ENCODE measurements around the gene GALNT13.
"Not testable (repeated sequence)": the region's sequence is repeated elsewhere in the genome, so short reads cannot be mapped to it uniquely, and the experiment has no call there.

Gene GALNT13

DNA sequence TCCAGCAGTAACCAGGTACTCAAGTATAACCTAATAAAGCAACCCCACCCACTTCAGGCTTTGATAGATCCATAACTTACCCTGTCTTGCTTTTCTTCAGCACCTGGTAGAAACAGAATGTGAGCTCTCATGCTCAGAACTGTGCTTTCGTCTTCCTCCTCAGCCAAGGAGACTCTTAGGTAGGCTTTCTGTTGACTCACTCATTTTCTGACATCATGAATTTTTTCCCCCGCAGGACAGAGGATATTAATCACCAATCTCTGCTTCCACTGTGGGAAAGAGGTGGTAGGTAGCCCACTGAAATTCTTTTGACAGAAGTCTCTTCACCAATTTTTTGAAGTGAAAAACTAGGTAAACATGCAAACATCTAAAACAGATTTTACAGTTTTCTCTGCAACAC, 585.6 kb downstream of the GALNT13 start:
- H3K4me3 ChIP-seq (ENCODE audit: control insufficient read depth, low read depth, low read length) = no peak overlapping the region
- DNase-seq (ENCODE audit: low read depth) = no peak
- no peak for TF ChIP-seq CTCF (IDR thresholded peaks at IDR 0.05; ENCODE audit: control insufficient read depth, insufficient read depth, low read depth, low read length, missing control alignments)

GRCh38 chr2:154459286-154459685, 587.6 kb downstream of the GALNT13 start:
- no peak for DNase-seq (ENCODE audit: low read depth)
- H3K4me3 ChIP-seq (ENCODE audit: control insufficient read depth, low read depth, low read length) = no peak overlapping the region
- no peak for TF ChIP-seq CTCF (IDR thresholded peaks at IDR 0.05; ENCODE audit: control insufficient read depth, insufficient read depth, low read depth, low read length, missing control alignments)

- no peak for TF ChIP-seq CTCF (IDR thresholded peaks at IDR 0.05; ENCODE audit: control insufficient read depth, insufficient read depth, low read depth, low read length, missing control alignments)
- no peak overlapping the region for H3K4me3 ChIP-seq (ENCODE audit: control insufficient read depth, low read depth, low read length)
- no peak for DNase-seq (ENCODE audit: low read depth)
These were observed 590.9 kb downstream of the GALNT13 start for GRCh38 chr2:154462634-154463033.

DNA sequence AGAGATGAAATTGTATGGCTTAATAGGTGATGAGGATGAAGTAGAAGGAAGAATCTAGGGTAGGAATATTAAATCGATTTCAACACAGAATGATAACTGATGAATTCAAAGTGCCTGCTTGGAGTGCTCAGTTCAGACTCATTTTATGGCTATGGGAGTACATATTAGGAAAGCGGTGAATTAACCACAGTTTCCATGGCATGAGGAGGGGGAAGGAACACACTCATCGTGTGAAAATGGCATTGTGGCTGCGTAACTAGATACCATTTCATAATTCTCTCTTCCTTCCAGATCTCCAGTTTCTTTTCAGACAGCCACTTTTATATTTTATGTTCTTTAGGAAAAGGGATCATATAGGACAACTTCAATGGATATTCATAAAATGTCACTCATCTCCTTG, 594.5 kb downstream of the GALNT13 start:
- no peak for DNase-seq (ENCODE audit: low read depth)
- H3K4me3 ChIP-seq (ENCODE audit: control insufficient read depth, low read depth, low read length) = no peak overlapping the region
- no peak for TF ChIP-seq CTCF (IDR thresholded peaks at IDR 0.05; ENCODE audit: control insufficient read depth, insufficient read depth, low read depth, low read length, missing control alignments)

DNA sequence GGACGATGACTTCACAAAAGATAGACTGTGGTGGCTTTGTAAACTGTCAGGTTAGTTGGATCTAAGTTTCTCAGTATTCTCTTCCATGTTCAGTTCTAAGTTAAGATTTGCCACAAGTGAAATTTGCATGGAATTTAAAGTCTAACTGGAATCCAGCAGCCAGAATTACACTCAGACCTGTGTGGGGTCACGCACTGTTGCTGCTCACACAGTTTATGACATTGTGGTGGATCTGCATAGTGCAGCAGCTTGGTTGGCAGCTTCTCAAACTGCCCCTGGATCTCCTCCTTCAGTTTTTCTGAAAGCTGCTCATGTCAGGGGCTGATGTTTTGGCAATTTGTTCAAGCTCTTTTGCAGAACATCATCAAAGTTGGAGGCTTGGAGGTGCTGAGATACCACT, 598.7 kb downstream of the GALNT13 start:
- no peak for DNase-seq (ENCODE audit: low read depth)
- TF ChIP-seq CTCF (IDR thresholded peaks at IDR 0.05; ENCODE audit: control insufficient read depth, insufficient read depth, low read depth, low read length, missing control alignments) = no peak
- no peak overlapping the region for H3K4me3 ChIP-seq (ENCODE audit: control insufficient read depth, low read depth, low read length)

- H3K4me3 ChIP-seq (ENCODE audit: control insufficient read depth, low read depth, low read length); DNase-seq (ENCODE audit: low read depth): not testable (repeated sequence)
These were observed 599.8 kb downstream of the GALNT13 start for GRCh38 chr2:154471492-154471891.

DNA sequence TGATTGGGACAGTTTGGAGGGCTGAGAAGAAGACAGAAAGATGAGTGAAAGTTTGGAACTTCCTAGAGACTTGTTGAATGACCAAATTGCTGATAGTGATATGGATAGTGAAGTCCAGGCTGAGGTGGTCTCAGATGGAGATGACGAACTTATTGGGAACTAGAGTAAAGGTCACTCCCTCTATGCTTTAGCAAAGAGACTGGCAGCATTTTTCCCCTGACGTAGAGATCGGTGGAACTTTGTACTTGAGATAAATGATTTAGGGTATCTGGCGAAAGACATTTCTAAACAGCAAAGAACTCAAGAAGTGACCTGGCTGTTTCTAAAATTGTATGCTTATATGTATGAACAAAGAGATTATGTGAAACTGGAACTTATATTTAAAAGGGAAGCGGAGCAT, 605.6 kb downstream of the GALNT13 start:
- no peak overlapping the region for H3K4me3 ChIP-seq (ENCODE audit: control insufficient read depth, low read depth, low read length)
- TF ChIP-seq CTCF (IDR thresholded peaks at IDR 0.05; ENCODE audit: control insufficient read depth, insufficient read depth, low read depth, low read length, missing control alignments) = no peak
- DNase-seq (ENCODE audit: low read depth) = no peak
